PC-9 (cell line): ENCODE measurements around the gene ANKRD61.

Experiments used
- EZH2 ChIP-seq: fragments of 200-600 bp; sonication (generic); IDR thresholded peaks from 2 replicates; pipeline ENCODE4 v1.8.0; 2017; ENCODE audit warnings: antibody characterized with exemption, low read depth
- TF ChIP-seq, protein P1 (sequence below): fragments of 200-600 bp; sonication (generic); conservative IDR thresholded peaks from 2 replicates; pipeline ENCODE4 v1.6.1; 2017; ENCODE audit warnings: mixed run types, antibody characterized with exemption, mild to moderate bottlenecking, moderate library complexity

DNA sequence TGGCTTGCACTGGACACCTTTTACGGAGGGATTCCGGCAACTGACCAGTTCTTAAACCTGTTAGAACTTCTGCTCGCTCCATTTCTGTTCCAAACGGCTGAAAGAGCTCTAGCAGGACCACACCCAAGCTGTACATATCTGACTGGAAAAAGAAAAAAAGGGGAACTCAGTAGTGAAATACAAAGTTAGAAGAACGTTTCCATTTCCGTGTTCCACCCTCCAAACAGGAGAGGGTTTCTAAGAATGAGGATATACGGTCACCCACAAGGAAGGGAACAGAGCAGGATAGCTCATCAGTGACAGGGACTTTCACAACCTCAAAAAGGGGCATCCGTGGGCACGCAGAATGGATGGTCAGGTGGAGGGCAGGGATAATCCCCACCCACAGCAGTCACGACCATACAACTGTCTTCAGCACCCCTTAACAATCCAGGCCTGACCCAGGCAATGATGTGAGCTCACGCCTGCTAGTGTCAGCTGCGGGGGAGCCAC, 4.3 kb upstream of the ANKRD61 start:
- TF ChIP-seq, protein P1, sequence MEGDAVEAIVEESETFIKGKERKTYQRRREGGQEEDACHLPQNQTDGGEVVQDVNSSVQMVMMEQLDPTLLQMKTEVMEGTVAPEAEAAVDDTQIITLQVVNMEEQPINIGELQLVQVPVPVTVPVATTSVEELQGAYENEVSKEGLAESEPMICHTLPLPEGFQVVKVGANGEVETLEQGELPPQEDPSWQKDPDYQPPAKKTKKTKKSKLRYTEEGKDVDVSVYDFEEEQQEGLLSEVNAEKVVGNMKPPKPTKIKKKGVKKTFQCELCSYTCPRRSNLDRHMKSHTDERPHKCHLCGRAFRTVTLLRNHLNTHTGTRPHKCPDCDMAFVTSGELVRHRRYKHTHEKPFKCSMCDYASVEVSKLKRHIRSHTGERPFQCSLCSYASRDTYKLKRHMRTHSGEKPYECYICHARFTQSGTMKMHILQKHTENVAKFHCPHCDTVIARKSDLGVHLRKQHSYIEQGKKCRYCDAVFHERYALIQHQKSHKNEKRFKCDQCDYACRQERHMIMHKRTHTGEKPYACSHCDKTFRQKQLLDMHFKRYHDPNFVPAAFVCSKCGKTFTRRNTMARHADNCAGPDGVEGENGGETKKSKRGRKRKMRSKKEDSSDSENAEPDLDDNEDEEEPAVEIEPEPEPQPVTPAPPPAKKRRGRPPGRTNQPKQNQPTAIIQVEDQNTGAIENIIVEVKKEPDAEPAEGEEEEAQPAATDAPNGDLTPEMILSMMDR = 0 out of 2 replicates have a peak, but pooled peaks have one; percentile 4
- no peak for TF ChIP-seq EZH2
